ENCODE measurements around the gene PEX6.
"Not testable (repeated sequence)": the region's sequence is repeated elsewhere in the genome, so short reads cannot be mapped to it uniquely, and the experiment has no call there.

The PEX6 gene

DNA sequence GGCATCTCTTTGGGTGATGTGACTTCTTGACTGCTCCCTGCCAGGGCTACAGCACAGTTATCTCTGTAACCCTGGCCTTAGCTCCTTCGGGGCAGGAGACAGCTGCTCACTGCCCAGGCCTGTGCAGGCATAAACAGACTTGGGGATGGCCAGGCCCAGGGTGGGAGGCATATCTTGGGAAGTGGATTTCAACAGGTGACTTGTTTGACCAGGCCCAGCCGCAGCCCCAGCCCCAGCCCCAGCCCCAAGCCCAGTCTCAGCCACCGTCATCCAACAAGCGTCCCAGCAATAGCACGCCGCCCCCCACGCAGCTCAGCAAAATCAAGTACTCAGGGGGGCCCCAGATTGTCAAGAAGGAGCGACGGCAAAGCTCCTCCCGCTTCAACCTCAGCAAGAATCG, 27.3 kb upstream of the PEX6 start:
- H3K4me3 ChIP-seq (ENCODE audit: low read length) = no peak overlapping the region
- no peak for DNase-seq (ENCODE audit: low read depth, low spot score)

DNA sequence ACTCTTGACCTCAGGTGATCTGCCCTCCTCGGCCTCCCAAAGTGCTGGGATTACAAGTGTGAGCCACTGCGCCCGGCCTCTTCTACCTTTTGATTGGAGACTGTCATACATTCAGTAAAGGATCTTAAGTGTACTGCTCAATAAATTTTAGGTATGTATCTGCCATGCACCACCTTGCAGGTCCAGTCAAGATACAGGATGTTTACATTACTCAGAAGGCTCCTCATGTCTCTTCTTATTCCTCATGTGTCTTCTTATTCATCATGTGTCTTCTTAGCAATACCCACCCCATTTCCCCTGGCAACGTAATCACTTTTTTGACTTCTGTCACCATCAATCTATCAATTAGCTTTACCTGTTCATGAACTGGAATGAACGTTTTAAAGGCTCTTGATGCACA, 26.9 kb upstream of the PEX6 start:
- no peak for DNase-seq (ENCODE audit: low read depth, low spot score)
- H3K4me3 ChIP-seq (ENCODE audit: low read length) = no peak overlapping the region

DNA sequence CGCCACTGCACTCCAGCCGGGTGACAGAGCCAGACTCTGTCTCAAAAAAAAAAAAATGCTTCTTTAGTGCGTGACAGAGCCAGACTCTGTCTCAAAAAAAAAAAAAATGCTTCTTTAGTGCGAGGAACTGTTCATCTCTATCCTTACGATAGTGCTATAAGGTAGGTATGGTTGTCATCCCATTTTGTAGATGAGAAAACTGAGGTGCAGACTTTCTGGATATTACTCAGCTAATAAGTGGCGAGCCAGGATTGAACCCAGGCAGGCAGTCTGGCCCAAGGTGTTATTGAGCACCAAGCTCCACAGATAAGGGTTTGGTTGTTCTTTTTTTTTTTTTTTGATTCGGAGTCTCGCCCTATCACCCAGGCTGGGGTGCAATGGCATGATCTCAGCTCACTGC, 22.9 kb upstream of the PEX6 start:
- H3K4me3 ChIP-seq (ENCODE audit: low read length) = no peak overlapping the region
- DNase-seq (ENCODE audit: low read depth, low spot score) = no peak

DNA sequence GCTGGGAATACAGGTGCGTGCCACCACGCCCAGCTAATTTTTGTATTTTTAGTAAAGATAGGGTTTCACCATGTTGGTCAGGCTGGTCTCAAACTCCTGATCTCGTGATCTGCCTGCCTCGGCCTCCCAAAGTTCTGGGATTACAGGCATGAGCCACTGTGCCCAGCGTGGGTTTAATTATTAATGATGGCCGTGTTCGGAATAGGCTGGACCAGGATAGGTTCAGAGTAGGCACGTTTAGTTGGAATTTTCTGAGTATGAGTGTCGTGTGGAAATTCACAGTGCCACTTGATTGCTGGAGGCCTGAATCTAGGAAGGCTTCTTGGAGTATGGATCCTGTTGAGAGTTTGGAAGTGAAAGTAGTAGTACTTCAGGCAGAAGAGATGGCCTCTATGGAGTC, 19.2 kb upstream of the PEX6 start:
- not testable (repeated sequence) for H3K4me3 ChIP-seq (ENCODE audit: low read length); DNase-seq (ENCODE audit: low read depth, low spot score)

DNA sequence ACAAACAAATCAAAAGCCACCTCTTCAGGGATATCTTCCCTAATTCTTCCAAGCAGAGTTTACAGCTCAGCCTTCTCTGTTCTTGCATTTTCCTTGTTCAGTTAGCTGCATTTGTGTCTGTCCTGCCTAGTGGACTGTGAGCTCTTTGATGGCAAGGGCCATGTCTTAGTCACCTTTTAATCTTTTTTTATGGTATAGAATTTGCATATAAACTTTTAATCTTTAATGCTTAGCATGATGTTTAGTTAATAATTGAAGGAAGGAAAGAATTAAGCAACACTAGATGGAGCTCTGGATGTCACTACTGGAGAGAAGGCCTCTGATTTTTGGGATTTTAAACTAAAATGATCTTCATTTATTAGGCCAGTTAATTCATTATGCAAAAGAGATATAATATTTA, 17.5 kb upstream of the PEX6 start:
- DNase-seq (ENCODE audit: low read depth, low spot score) = no peak
- no peak overlapping the region for H3K4me3 ChIP-seq (ENCODE audit: low read length)

DNA sequence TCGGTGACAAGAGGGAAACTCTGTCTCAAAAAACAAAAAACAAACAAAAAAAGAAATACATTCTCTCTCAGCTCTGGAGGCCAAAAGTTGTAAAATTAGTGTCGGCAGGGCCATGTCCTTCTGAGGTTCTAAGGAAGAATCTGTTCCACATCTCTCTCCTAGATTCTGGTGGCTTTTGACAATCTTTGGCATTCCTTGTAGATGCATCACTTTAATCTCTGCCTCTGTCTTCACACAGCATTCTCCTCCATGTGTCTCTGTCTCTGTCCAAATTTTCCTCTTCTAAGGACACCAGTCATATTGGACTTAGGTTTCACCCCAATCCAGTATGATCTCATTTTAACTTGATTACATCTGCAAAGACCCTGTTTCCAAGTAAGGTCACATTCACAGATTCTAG, 14.5 kb upstream of the PEX6 start:
- H3K4me3 ChIP-seq (ENCODE audit: low read length) = no peak overlapping the region
- DNase-seq (ENCODE audit: low read depth, low spot score) = no peak

DNA sequence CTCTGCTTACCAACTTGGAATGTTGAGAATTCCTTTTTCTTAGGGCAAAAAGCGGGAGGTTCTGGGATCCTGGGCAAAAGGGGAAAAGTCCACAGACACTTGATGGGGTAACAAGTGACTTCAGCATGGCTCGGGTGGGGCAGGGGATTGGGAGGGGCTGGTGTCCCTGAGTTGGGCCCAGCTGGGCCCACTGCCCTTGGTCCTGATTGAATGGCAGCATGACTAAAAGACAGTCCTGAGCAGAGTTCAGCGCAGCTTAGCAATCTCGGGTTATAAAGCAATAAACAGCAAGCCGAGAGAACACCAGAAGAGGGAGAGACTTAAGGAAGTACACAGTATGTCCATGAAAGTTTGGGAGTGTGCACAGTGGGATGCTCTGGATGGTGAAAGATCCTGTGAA, 10.9 kb upstream of the PEX6 start:
- H3K4me3 ChIP-seq (ENCODE audit: low read length) = no peak overlapping the region
- DNase-seq (ENCODE audit: low read depth, low spot score) = no peak

DNA sequence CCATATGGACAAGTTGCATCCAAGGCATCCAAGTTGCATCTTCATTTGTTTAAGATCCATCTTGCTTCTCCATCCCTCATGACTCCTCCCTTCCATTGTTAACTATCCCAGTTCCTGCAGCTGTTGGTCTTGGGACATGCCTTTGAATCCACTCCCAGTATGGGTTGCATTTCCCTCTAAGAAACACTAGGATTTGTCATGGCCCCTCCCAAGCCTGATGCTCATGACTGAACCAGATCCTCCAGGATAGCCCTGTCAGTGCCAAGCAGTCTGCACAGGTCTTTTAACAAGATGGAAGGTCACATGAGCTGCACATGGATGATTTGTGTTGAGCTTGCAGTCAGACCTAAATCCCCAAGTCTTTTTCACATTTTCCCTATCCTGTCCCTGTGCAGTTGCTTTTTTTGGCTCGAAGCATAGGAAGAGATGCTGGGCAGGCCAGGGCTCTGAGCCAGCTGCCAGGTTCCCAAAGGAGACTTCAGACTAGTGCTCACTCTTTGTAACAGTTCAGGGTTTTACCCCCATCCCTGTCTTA, 9.6 kb upstream of the PEX6 start:
- DNase-seq (ENCODE audit: low read depth, low spot score) = no peak
- no peak overlapping the region for H3K4me3 ChIP-seq (ENCODE audit: low read length)

DNA sequence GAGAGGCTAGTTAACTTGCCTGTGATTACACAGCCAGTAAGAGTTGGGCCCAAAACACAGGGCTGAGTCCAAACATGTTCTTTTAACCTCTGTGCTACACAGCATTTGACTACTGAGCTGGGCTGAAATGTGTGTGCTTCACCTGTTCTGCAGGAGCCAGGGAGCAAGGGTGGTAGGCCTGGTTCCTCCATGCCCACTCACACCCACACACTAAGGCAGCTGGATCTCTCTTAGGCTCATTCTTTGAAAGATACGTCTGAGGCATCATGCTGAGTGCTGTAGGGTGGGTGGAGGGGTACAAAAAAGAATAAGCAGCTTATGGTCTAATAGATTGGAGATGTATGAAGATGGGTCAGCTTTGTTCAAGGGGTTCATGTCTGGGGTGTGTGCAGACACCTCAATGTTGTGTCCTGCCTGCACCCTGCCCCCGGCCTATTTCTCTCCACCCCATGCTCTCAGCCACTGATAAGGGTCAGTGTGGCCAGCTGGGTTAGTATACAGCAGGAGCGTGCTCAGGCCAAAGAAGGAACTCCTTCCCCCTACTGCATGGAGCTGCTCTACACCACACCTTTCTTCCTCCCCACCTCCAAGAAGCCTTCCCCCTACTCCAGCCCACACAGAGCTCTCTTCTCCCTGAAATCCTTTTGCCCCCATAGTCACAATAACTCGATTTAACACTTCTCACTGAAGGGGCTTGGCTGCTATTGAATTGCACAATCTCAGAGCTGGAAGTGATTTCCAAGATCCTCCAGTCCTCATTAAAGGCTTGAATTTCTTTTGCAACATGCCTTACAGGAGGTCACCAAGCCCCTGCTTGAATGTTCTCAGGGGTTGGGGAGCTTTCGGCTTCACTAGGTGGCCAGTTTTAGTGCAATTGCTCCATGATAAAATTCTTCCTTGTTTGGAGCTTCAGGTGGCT, 8.8 kb upstream of the PEX6 start:
- no peak overlapping the region for H3K4me3 ChIP-seq (ENCODE audit: low read length)
- no peak for DNase-seq (ENCODE audit: low read depth, low spot score)

DNA sequence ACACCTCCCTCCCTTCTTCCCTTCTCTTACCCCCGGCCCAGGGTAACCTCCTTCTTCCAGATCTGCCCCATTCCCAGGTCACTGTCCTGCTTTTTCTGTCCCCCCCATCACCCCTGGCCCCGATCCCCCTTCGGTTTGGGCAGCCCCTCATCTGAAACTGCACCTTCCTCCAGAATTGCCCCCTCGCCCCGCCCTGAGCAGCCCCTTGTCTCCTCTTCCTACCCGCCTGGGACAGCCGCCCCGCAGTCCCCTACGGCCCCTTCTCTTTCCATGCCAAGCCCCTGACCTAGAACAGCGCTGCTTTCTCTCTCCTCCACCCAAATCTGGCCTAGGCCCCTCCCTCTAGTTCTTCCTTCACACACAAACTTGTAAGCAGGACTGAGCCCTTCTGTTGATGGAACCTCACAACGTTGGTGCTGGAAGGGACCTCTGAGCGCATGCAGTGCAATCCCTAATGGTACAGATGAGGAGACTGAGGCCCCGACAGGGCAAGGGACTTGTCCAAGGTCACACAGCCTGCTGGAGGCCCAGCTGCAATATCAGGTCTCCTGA, 6.0 kb upstream of the PEX6 start:
- peak; percentile 23 for DNase-seq (ENCODE audit: low read depth, low spot score)
- peak overlapping the region; percentile 80 for H3K4me3 ChIP-seq (ENCODE audit: low read length)

DNA sequence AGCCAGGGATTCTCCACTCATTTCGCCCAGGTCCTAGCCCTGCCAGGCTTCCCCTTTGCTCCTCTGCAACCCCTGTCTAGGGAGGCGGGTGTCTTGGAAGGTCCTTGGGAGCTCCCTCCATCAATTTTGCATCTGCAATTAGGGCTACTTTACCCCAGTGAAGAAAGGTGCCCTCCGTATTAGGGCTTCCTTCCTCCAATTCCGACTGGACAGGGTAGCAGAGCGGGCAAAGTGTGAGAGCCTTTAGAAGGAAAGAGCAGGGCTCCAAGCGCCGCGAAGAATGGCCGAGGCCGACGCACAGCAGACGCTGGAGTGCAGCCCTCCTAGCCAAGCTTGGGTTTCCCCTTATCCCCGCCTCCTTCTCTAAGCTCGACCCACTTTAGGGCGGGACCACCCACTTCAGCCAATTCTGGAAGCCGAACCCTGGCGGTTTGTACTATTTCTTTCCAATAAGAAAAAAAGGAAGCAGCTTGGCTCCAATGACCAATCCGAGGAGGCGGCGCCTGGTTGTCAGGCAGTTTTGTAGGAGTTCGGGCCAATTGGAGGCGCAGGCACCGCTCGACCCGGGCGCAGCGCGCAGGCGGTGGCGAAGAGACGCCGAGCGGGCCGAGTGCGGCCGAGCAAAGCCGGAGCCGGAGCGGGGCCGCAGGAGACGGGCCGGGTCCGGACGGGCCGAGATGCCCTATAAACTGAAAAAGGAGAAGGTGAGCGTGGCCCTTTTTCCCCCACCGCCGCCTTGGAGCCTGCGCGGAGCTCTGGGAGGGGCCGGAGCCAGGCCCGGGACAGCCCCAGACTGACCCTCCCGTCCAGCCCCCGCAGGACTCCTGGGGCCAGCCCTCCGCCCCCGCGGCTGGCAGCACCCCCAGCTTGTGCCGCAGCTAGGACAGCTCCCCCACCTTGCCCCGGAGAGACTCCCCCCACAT, 5.3 kb upstream of the PEX6 start, which contains the start of gene PPP2R5D:
TSS of gene PPP2R5D (plus strand) at position 570 of the 923 bp plus-strand sequence. CDS start at position 678, 108 bp downstream.
- peak within 1 kb of the TSS; percentile 80 for H3K4me3 ChIP-seq (ENCODE audit: low read length)
- DNase-seq (ENCODE audit: low read depth, low spot score) = peak; percentile 99

DNA sequence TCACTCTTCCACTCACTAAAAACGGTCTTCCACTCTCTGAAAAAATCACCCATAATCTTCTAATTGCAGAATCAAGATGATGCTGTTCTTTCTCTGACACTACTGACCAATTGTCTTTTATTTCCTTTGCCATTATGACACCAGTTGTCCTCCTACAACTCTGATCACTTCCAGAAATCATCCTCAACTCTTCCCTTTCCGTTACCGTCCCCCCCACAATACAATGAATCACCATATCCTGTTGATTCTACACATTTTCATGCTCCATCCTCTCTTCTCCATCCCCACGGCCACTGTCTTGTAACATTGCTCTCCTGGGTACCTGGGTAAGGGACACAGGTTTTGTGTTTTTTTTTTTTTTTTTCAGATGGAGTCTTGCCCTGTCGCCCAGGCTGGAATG, 2.9 kb upstream of the PEX6 start:
- H3K4me3 ChIP-seq (ENCODE audit: low read length) = no peak overlapping the region
- DNase-seq (ENCODE audit: low read depth, low spot score) = no peak

DNA sequence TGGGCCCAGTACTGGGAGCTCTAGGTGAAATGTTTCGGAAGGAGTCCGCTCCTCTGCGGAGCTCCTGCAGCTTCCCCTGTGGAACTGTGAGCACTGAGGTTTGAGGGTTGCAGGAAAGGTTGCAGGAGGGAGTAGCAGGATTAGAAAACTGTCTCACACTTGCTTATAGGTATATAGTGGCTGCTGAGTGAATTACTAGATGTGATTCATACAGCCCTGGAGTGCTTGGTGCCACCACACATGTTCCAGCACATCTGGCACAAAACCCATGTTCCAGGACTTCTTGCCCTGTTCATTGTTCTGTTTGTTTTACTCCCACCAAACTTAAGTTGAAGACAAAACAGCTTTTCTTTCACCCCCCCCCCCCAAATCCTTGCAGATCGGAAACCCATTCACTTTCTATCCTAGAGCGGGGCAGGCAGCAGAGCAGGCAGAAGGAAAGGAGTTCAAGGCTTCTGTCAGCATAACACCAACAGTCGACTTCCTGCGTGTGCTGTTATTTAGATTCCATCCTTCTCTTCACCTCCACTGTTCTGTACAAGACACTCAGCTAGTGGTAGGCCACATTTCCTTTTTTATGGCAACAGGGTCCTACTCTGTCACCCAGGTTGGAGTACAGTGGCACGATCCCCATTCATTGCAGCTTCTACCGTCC, 669 bp upstream of the PEX6 start:
- peak; percentile 42 for DNase-seq (ENCODE audit: low read depth, low spot score)
- H3K4me3 ChIP-seq (ENCODE audit: low read length) = peak overlapping the region; percentile 84

DNA sequence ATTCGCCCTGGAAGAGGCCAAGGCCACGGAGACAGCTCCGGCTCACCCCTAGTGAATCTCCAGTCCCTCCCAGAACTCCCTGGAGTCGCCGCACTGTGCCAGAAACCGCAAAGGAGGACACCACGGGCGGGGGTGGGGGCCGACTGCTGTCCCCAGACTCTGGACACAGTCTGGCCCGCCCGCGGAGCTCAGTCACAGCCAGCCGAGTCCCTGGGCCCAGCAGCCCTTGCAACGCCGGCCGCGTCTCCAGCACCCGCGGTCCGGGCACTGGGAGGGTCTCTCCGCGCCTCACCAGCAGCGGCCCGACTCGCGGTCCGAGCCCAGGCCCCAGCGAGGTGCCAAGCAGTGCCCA, 518 bp downstream of the PEX6 start:
- DNase-seq (ENCODE audit: low read depth, low spot score) = no peak
- H3K4me3 ChIP-seq (ENCODE audit: low read length) = peak overlapping the region; percentile 84

DNA sequence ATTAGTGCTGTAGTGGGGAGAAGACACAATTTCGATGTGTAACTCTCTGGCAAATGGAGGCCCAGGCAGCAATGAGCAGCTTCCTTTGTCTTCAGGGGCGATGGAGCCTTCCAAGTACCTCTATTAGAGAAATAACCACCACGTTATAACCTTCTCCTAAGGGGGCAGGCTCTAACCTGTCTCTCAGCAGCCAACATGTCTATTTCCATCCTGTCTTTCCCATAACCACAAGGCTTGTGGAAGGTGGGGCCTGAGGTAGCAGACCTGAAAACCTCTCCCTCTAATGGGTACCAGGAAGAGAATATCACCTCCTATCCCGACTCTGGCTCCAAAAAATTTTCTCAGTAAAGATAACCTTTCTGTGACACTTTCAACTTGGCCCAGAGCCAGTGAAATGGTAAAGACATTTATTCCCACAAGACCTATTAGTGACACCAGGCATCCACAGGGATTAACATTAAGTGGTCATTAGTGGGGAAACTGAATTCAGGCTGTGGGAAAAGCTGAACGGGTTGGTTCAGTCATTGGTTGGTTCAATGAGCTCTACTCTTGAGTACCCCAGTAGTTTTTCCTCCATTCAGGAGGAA, 4.0 kb downstream of the PEX6 start:
- no peak overlapping the region for H3K4me3 ChIP-seq (ENCODE audit: low read length)
- DNase-seq (ENCODE audit: low read depth, low spot score) = no peak

DNA sequence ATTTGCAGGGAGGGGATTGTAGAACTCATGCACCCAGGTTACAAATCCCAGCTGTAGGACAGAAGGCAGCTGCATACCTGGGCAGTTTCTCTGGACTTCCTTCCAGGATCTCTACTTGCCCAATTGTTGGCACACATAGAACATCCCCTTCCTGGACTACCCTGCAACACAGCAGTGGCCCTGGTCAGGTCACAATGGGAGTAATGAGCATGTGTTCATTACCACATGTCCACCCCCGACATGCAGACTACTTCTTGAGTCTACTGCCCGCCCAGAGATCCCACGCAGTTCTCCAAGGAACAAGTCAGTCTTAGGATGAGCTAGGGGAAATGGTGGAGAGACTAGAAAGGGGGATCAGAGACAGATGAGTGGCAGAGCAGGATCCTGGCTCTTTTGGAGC, 5.1 kb downstream of the PEX6 start:
- H3K4me3 ChIP-seq (ENCODE audit: low read length) = no peak overlapping the region
- DNase-seq (ENCODE audit: low read depth, low spot score) = no peak

DNA sequence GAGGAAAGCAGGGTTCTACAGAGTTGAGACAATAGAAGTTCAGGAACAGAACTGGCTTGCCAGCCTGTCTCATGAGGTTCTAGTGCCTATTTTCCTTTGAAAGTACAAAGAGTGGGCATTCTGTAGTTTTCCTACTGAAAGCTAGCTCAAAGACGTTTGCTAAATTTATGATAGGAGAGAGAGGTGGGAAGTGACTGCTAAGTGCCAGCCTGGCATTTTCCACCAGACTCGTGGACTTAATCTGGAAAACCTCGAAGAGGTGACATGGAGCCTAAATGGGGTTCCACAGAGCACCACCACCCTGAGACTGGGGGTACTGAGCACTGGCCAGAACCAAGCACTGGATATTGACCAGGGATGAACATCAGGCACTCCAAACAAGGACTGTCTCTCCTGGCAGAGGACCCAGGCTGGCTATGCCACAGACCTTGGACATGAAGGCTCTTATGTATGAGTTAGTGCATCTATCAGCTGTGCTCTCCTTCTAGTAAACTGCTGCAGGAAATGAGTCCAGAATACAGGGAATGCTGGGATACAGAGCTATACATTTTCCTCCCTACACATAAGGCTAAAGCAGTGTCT, 7.1 kb downstream of the PEX6 start:
- no peak for DNase-seq (ENCODE audit: low read depth, low spot score)
- H3K4me3 ChIP-seq (ENCODE audit: low read length) = no peak overlapping the region

DNA sequence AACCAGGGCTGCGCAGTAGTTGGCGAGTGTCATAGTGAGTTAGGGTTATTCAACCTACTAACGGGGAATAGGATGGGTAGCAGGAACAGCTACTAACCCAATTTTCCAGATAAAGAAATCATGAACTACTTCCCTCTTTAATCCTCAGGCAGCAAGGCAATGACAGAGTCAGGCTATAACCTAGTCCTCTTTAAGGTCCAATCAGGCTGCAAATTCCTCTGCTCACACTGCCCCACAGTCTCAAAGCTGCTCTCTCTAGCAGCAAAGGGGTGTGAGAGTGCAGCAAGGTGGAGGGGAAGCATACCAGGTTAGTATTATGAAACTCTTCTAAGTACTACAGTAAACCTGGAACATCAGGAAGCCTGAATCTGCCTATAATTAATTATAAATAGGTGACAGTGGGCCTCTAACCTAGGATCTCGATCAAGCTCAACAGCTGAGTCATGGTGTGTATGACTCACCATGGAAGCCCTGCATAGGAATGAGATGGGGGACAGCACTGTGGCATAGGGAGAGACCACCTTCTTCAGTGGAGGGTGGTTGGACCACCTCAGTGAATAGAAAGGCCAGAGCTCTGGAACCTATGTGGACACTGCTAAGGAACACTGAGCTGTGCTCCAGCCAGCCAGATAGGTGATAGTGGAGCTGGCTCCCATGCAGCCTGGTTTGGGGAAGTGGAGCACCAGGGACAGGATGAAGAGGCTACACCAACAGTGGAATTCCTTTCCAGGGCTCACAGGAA, 7.9 kb downstream of the PEX6 start:
- DNase-seq (ENCODE audit: low read depth, low spot score) = no peak
- no peak overlapping the region for H3K4me3 ChIP-seq (ENCODE audit: low read length)
